Measurements from ENCODE around the gene PPP1R3F.

PPP1R3F gene

DNA sequence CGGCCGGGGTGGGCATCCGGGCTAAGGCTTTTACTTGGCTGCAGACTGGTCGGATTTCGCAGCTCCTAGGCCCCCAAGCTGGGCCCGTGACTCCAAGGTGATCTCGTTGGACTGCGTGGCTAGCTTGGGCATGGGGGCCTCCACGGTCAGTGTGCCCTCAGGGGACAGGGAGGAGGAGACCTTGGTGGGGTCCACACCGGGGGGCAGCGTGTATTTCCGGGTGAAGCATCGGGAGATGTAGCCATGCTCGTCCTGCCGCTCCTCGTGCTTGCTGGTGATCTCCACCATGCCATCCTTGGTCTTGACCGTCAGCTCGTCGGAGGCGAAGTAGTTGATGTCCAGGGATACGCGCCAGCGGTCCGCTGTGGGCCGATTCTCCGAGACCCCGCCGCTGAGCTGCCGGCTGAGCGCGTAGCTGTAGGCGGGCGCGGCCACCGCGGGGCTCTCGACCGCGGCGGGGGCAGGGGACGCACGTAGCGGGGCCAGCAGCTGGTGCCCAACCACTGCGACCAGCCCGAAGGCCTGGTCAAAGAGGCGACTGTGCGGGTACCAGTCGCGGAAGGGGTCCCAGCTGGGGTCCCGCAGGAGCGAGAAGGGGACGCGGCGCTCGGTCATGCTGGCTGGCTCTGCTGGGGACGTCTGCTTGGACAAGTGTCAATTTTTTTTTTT lies 35.6 kb upstream of the PPP1R3F start:
- Histone ChIP-seq H3K4me1 (ENCODE audit: control insufficient read depth, low read depth, low read length) (peaks cover 3% of the 10 kb centered on the region), H3K9me3 (ENCODE audit: control insufficient read depth, low read depth, low read length) (peaks cover 6% of the 10 kb centered on the region), H3K4me3 (ENCODE audit: low read length) (no peak overlapping the region), H3K9ac (ENCODE audit: low read length) (no peak overlapping the region), H3K27ac (ENCODE audit: low read length) (no peak overlapping the region), H3K27me3 (ENCODE audit: control insufficient read depth, insufficient read depth, low read length) (no peaks in the 10 kb centered on the region), H3K36me3 (ENCODE audit: control insufficient read depth, low read depth, low read length) (no peaks in the 10 kb centered on the region)

DNA sequence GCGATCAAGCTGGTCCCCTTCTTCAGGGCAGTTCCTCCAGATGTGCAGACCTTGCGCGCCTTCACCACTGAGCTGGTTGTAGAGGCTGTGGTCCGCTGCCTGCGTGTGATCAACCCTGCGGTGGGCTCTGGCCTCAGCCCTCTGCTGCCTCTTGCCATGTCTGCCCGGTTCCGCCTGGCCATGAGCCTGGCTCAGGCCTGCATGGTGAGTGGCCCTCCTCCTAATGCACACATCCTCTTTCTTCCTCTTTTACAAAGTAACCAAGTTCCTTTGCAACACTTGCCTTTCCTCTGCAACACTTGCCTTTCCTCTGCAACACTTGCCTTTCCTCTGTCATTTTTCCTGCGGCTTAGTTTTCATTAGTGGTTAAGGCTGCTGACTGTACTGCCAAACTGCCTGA lies 32.5 kb upstream of the PPP1R3F start:
- Histone ChIP-seq H3K27me3 (ENCODE audit: control insufficient read depth, insufficient read depth, low read length) (no peaks in the 10 kb centered on the region), H3K27ac (ENCODE audit: low read length) (no peak overlapping the region), H3K4me3 (ENCODE audit: low read length) (no peak overlapping the region), H3K36me3 (ENCODE audit: control insufficient read depth, low read depth, low read length) (no peaks in the 10 kb centered on the region), H3K4me1 (ENCODE audit: control insufficient read depth, low read depth, low read length) (no peaks in the 10 kb centered on the region), H3K9me3 (ENCODE audit: control insufficient read depth, low read depth, low read length) (peaks cover 3% of the 10 kb centered on the region), H3K9ac (ENCODE audit: low read length) (no peak overlapping the region)

DNA sequence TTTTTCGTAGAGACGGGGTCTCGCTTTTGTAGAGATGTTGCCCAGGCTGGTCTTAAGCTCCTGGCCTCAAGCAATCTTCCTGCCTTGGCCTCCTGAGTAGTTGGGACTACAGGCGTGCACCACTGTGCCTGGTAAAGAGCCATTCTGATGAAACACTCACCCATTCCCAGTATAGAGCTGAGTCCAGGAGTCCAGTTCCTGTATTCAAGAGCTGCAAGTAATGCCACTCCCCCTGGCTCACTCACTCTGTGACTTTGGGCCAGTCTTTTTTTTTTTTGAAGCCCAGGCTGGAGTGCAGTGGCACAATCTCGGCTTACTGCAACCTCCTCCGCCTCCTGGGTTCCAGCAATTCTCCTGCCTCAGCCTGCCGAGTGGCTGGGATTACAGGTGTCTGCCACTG lies 30.9 kb upstream of the PPP1R3F start:
- Histone ChIP-seq H3K27me3 (ENCODE audit: control insufficient read depth, insufficient read depth, low read length) (no peaks in the 10 kb centered on the region), H3K4me1 (ENCODE audit: control insufficient read depth, low read depth, low read length) (no peaks in the 10 kb centered on the region), H3K27ac (ENCODE audit: low read length) (no peak overlapping the region), H3K9me3 (ENCODE audit: control insufficient read depth, low read depth, low read length) (peaks cover 4% of the 10 kb centered on the region), H3K9ac (ENCODE audit: low read length) (no peak overlapping the region), H3K4me3 (ENCODE audit: low read length) (no peak overlapping the region), H3K36me3 (ENCODE audit: control insufficient read depth, low read depth, low read length) (no peaks in the 10 kb centered on the region)

DNA sequence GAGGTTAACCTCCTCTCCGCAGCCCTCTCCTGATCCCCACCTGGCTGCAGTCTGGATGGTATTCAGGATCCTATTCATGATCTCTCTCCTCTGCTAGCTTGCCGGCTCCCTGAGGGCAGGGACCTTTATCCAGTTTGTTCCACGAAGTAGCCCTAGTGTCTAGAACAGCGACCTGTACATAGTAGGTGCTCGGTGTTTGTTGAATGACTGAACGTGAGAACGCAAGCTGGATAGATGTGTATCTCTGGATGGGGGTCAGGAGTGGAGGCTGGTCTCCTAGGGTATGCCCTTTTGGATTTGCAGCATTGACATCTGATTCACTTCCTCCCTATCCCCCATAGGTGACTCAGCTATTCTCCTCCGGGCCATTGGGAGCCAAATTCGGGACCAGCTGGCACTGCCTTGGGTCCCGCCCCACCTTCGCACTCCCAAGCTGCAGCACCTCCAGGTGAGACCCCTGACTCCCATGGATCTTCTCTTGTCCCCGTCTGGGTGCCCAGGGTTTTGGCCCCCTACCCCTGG lies 27.0 kb upstream of the PPP1R3F start:
- H3K36me3 ChIP-seq (ENCODE audit: control insufficient read depth, low read depth, low read length): peaks cover 4% of the 10 kb centered on the region
- peaks cover 4% of the 10 kb centered on the region for H3K9me3 ChIP-seq (ENCODE audit: control insufficient read depth, low read depth, low read length)
- no peak overlapping the region for H3K9ac ChIP-seq (ENCODE audit: low read length)
- H3K27ac ChIP-seq (ENCODE audit: low read length): no peak overlapping the region
- H3K4me3 ChIP-seq (ENCODE audit: low read length): no peak overlapping the region
- H3K4me1 ChIP-seq (ENCODE audit: control insufficient read depth, low read depth, low read length): no peaks in the 10 kb centered on the region
- no peaks in the 10 kb centered on the region for H3K27me3 ChIP-seq (ENCODE audit: control insufficient read depth, insufficient read depth, low read length)

DNA sequence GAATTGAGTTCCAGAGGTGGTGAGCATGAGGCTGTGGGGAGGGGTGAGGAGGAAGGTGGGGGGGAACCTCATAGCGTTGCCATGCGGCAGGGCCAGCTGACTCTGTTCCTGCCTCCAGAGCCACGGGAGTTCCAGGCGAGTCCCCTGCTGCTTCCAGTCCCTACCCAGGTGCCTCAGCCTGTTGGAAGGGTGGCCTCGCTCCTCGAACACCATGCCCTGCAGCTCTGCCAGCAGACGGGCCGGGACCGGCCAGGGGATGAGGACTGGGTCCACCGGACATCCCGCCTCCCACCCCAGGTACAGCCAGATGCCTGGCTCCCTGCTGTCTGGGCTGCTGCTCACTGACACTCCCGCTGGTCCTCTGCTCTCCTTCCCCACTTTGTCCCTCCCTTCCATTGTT lies 26.4 kb upstream of the PPP1R3F start:
- Histone ChIP-seq H3K9ac (ENCODE audit: low read length) (no peak overlapping the region), H3K27ac (ENCODE audit: low read length) (no peak overlapping the region), H3K4me3 (ENCODE audit: low read length) (no peak overlapping the region), H3K4me1 (ENCODE audit: control insufficient read depth, low read depth, low read length) (no peaks in the 10 kb centered on the region), H3K36me3 (ENCODE audit: control insufficient read depth, low read depth, low read length) (peaks cover 4% of the 10 kb centered on the region), H3K9me3 (ENCODE audit: control insufficient read depth, low read depth, low read length) (peaks cover 4% of the 10 kb centered on the region), H3K27me3 (ENCODE audit: control insufficient read depth, insufficient read depth, low read length) (no peaks in the 10 kb centered on the region)

DNA sequence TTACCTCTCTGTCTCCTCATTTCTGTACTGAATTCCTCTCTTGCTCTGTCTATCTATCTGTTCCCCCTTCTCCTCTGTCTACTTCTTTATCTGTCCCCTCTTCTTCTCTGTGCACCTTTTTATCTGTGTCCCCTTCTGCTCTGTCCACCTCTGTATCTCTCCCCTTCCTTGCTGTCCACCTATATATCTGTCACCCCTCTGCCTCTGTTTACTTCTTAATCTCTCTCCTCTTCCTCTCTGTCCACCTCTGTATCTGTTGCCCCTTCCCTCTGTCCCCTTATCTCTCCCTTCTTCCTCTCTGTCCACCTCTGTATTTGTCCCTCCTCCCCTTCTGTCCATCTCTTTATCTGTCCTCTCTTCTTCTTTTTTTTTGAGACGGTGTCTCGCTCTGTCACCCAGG lies 25.4 kb upstream of the PPP1R3F start:
- Histone ChIP-seq H3K4me1 (ENCODE audit: control insufficient read depth, low read depth, low read length) (no peaks in the 10 kb centered on the region), H3K4me3 (ENCODE audit: low read length) (no peak overlapping the region), H3K36me3 (ENCODE audit: control insufficient read depth, low read depth, low read length) (peaks cover 4% of the 10 kb centered on the region), H3K9ac (ENCODE audit: low read length) (no peak overlapping the region), H3K27me3 (ENCODE audit: control insufficient read depth, insufficient read depth, low read length) (no peaks in the 10 kb centered on the region), H3K9me3 (ENCODE audit: control insufficient read depth, low read depth, low read length) (peaks cover 4% of the 10 kb centered on the region), H3K27ac (ENCODE audit: low read length) (no peak overlapping the region)

DNA sequence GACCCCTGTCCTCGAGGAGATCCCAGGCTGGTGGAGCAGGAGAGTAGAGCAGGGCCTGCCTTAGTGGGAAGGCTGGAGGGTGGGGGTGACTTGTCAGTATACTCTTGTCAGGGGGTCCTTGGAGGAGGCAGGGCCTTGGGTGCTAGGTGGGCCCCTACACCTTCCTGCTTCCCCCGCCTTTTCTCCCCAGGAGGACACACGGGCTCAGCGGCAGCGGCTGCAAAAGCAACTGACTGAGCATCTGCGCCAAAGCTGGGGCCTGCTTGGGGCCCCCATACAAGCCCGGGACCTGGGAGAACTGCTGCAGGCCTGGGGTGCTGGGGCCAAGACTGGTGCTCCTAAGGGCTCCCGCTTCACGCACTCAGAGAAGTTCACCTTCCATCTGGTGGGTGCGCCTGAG lies 23.1 kb upstream of the PPP1R3F start:
- H3K27ac ChIP-seq (ENCODE audit: low read length): no peak overlapping the region
- no peaks in the 10 kb centered on the region for H3K4me1 ChIP-seq (ENCODE audit: control insufficient read depth, low read depth, low read length)
- H3K36me3 ChIP-seq (ENCODE audit: control insufficient read depth, low read depth, low read length): peaks cover 4% of the 10 kb centered on the region
- no peak overlapping the region for H3K4me3 ChIP-seq (ENCODE audit: low read length)
- H3K9me3 ChIP-seq (ENCODE audit: control insufficient read depth, low read depth, low read length): peaks cover 4% of the 10 kb centered on the region
- no peak overlapping the region for H3K9ac ChIP-seq (ENCODE audit: low read length)
- H3K27me3 ChIP-seq (ENCODE audit: control insufficient read depth, insufficient read depth, low read length): no peaks in the 10 kb centered on the region

DNA sequence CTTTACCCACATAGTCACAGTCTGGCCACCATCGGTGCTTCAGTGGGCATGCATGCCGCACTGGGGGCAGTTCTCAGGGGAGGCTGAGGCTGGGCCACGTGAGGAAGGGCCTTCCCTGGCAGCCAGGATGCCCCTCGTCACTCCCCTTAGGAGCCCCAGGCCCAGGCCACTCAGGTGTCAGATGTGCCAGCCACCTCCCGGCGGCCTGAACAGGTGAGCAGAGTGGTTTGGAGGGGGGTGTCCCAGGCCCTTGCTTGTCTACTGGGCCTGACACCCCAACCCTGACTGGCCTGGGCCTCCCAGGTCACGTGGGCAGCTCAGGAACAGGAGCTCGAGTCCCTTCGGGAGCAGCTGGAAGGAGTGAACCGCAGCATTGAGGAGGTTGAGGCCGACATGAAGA lies 22.2 kb upstream of the PPP1R3F start:
- H3K4me3 ChIP-seq (ENCODE audit: low read length): no peak overlapping the region
- H3K4me1 ChIP-seq (ENCODE audit: control insufficient read depth, low read depth, low read length): no peaks in the 10 kb centered on the region

DNA sequence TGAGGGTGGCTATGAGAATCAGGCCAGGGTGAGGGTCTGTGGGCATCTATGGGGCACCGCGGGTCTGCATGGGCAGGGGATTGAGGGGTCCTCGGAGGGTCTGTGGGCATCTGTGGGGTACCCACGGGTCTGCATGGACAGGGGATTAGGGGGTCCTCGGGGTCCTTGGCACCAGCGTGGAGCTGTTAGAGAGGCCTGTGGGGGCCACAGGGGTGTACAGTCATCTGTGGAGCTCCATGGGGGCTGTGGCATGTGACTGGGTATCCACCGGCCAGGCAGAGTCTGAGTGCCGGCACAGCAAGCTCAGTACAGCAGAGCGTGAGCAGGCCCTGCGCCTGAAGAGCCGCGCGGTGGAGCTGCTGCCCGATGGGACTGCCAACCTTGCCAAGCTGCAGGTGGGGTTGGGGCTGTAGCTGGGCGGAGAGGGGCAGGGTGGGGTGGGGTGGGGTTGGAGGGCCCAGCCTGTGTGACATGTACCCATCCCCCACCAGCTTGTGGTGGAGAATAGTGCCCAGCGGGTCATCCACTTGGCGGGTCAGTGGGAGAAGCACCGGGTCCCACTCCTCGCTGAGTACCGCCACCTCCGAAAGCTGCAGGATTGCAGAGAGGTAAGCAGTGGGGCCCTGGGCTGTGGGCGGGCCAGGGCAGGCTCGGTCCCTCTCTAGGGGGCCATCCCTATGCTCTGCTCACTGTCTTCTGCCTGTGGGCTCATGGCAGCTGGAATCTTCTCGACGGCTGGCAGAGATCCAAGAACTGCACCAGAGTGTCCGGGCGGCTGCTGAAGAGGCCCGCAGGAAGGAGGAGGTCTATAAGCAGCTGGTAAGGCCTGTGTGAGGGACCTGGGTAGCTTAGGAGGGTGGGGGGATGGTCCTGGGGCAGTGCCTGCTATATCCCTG lies 21.4 kb upstream of the PPP1R3F start:
- H3K4me3 ChIP-seq (ENCODE audit: low read length): no peak overlapping the region
- H3K4me1 ChIP-seq (ENCODE audit: control insufficient read depth, low read depth, low read length): no peaks in the 10 kb centered on the region
- no peaks in the 10 kb centered on the region for H3K27me3 ChIP-seq (ENCODE audit: control insufficient read depth, insufficient read depth, low read length)
- peaks cover 4% of the 10 kb centered on the region for H3K36me3 ChIP-seq (ENCODE audit: control insufficient read depth, low read depth, low read length)
- peaks cover 5% of the 10 kb centered on the region for H3K9me3 ChIP-seq (ENCODE audit: control insufficient read depth, low read depth, low read length)
- no peak overlapping the region for H3K27ac ChIP-seq (ENCODE audit: low read length)
- no peak overlapping the region for H3K9ac ChIP-seq (ENCODE audit: low read length)

More for the DNA sequence above, 22.2 kb upstream of the PPP1R3F start:
- H3K27me3 ChIP-seq (ENCODE audit: control insufficient read depth, insufficient read depth, low read length): no peaks in the 10 kb centered on the region
- H3K36me3 ChIP-seq (ENCODE audit: control insufficient read depth, low read depth, low read length): peaks cover 4% of the 10 kb centered on the region
- H3K9me3 ChIP-seq (ENCODE audit: control insufficient read depth, low read depth, low read length): peaks cover 7% of the 10 kb centered on the region
- H3K27ac ChIP-seq (ENCODE audit: low read length): no peak overlapping the region
- H3K9ac ChIP-seq (ENCODE audit: low read length): no peak overlapping the region

DNA sequence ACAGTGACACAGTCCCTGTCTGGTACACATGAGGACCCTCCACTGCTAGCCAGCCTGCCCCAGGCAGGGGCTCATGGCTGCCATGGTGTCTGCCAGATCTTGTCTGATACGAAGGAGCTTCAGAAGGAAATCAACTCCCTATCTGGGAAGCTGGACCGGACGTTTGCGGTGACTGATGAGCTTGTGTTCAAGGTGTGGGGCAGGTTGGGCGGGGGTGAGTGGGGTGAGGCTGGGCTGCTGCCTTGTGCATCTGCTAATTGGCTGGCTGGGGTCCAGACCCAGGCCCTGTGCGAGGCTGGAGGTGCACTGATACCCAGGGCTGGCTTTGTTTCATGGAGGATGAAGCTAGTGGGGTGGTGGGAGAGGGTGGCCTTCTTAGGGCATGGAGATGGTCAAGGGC lies 20.5 kb upstream of the PPP1R3F start:
- H3K4me3 ChIP-seq (ENCODE audit: low read length): no peak overlapping the region
- no peak overlapping the region for H3K27ac ChIP-seq (ENCODE audit: low read length)
- no peaks in the 10 kb centered on the region for H3K27me3 ChIP-seq (ENCODE audit: control insufficient read depth, insufficient read depth, low read length)
- H3K36me3 ChIP-seq (ENCODE audit: control insufficient read depth, low read depth, low read length): peaks cover 4% of the 10 kb centered on the region
- H3K4me1 ChIP-seq (ENCODE audit: control insufficient read depth, low read depth, low read length): no peaks in the 10 kb centered on the region
- no peak overlapping the region for H3K9ac ChIP-seq (ENCODE audit: low read length)
- H3K9me3 ChIP-seq (ENCODE audit: control insufficient read depth, low read depth, low read length): peaks cover 5% of the 10 kb centered on the region

DNA sequence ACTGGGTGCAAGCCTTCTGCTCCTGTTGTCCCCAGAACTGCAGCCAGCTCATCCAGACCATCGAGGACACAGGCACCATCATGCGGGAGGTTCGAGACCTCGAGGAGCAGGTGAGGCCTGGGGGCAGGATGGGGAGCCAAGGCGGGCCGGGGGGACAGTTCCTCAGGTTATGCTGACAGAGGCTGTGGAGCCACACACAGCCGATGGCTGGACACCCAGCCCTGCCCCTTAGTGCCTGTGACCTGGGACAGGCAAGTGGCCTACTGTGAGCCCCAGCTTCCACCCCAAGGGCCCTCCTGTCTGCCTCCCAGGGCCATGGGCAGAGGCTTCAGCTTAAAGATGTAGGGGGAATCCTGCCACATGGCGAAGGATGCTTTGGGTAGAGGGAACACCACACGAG lies 20.0 kb upstream of the PPP1R3F start:
- no peak overlapping the region for H3K9ac ChIP-seq (ENCODE audit: low read length)
- no peaks in the 10 kb centered on the region for H3K4me1 ChIP-seq (ENCODE audit: control insufficient read depth, low read depth, low read length)
- peaks cover 4% of the 10 kb centered on the region for H3K36me3 ChIP-seq (ENCODE audit: control insufficient read depth, low read depth, low read length)
- peaks cover 5% of the 10 kb centered on the region for H3K9me3 ChIP-seq (ENCODE audit: control insufficient read depth, low read depth, low read length)
- H3K4me3 ChIP-seq (ENCODE audit: low read length): no peak overlapping the region
- H3K27ac ChIP-seq (ENCODE audit: low read length): no peak overlapping the region
- no peaks in the 10 kb centered on the region for H3K27me3 ChIP-seq (ENCODE audit: control insufficient read depth, insufficient read depth, low read length)

Measured in iPS-18a (cell line).